ENCODE measurements around the gene WNT11. TPM values are rescaled to one million over a fixed set of nuclear protein-coding genes. Genes with fewer than 3 reads are reported as not detected.

WNT11 gene
- 100 to 1,000 TPM in 1 of 4 donors, 10 to 100 TPM in 3; 20.4 to 137 (median 39.1) TPM for total RNA-seq

DNA sequence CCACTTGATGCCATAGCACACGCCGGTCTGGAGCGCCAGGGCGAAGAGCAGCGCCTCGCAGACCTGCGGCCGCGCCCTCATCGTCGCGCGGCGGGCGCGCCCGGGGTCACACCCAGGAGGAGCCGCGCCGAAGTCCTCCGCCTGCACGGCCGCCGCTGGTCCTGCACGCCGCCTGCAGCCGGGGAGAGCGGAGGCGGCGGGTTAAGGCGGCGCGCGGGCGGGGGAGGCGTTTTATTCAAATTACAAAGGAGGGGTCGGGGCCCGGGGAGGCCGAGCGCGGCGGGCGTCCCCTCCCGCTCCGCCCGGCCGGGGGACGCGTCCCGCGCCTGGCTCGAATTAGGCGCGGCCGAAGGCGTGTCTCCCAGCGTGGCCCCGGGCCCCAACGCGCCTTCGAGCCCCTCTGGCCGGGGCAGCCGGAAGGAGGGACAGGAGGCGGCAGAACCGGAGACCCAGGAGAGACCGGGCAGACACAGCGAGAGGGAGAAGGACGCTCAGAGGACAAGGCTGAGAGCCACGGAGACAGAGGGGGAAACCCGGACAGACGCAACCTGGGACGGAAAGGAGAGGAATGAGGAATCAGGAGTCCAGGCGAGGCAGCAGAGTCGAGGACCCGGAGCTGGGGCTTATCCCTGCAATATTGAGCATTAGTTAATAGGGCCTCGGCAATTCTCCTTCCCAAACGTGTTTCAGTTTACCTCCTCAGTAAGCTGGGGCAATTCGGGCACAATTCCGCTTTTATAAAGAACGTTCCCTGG, at the start of gene WNT11:
Gene WNT11 (minus strand): TSS at position 176 of the 755 bp plus-strand sequence. CDS start 95 bp downstream, at position 81.
- ATAC-seq (ENCODE audit: low FRiP score) (no peak), DNase-seq (ENCODE audit: low spot score) (no peak)
- TF ChIP-seq, protein P1, sequence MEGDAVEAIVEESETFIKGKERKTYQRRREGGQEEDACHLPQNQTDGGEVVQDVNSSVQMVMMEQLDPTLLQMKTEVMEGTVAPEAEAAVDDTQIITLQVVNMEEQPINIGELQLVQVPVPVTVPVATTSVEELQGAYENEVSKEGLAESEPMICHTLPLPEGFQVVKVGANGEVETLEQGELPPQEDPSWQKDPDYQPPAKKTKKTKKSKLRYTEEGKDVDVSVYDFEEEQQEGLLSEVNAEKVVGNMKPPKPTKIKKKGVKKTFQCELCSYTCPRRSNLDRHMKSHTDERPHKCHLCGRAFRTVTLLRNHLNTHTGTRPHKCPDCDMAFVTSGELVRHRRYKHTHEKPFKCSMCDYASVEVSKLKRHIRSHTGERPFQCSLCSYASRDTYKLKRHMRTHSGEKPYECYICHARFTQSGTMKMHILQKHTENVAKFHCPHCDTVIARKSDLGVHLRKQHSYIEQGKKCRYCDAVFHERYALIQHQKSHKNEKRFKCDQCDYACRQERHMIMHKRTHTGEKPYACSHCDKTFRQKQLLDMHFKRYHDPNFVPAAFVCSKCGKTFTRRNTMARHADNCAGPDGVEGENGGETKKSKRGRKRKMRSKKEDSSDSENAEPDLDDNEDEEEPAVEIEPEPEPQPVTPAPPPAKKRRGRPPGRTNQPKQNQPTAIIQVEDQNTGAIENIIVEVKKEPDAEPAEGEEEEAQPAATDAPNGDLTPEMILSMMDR (IDR thresholded peaks at IDR 0.05), result no peak

DNA sequence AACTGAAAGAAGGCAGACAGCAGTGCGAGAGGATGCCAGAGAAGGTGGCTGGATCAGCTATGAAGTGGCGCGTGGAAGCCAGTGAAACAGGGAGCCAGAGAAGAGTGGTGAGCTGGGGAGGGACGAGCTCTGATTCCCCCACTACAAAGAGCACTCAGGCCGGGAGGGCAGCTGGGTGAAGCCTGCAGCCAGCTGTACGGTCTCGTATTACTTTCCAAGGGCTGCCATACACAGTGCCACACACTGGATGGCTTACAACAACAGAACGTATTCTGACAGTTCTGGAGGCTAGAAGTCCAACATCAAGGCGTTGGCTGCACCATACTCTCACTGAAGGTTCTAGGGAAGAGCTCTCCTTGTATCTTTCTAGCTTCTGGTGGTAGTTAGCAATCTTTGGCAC, 47.1 kb upstream of the WNT11 start:
- TF ChIP-seq, protein P1 (IDR thresholded peaks at IDR 0.05), result no peak
- no peak for DNase-seq (ENCODE audit: low spot score)
- no peak for ATAC-seq (ENCODE audit: low FRiP score)

DNA sequence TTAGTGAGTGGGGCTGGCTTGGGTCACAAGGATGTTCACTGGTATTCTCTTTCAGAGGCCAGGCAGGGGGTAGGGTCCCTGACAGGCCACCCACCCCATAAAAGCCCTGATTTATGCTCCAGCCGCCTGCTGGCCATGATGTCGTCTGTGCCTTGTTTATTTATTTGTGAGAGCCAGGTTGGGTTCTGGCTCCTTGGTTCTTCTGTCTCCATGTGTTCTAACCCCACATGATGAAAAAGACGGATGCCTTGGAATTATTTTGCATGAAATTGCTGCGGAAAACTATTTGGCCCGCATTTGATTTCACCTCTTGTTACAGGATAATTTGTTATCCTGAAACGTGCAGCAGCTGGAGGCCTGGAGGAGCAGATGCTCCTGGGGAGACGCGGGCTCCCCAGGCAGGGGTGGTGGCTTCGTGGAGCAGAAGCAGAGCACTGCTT, 46.3 kb upstream of the WNT11 start:
- ATAC-seq (ENCODE audit: low FRiP score) (no peak), DNase-seq (ENCODE audit: low spot score) (no peak)
- TF ChIP-seq, protein P1 (IDR thresholded peaks at IDR 0.05), result no peak

- DNase-seq (ENCODE audit: low spot score) (no peak), ATAC-seq (ENCODE audit: low FRiP score) (no peak)
- TF ChIP-seq, protein P1 (IDR thresholded peaks at IDR 0.05), result no peak
Observed at GRCh38 chr11:76251576-76251975, 45.3 kb upstream of the WNT11 start.

DNA sequence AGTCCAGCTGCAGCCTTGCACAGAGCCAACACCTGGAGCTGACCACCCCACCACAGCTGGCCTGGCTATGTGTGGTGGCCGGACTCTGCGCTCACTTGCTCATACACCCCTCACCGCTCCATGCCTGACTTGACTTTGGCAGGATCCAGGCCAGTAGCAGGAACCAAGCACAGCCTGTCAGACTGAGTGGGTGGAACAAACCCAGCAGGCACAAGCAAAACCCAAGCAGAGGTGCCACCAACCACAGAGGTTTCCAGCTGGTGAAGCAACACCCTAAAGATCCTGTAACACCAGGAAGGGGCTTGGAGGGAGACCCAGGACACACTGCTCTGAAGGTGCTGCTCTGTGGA, 44.9 kb upstream of the WNT11 start:
- TF ChIP-seq, protein P1 (IDR thresholded peaks at IDR 0.05), result no peak
- DNase-seq (ENCODE audit: low spot score) (no peak), ATAC-seq (ENCODE audit: low FRiP score) (no peak)

DNA sequence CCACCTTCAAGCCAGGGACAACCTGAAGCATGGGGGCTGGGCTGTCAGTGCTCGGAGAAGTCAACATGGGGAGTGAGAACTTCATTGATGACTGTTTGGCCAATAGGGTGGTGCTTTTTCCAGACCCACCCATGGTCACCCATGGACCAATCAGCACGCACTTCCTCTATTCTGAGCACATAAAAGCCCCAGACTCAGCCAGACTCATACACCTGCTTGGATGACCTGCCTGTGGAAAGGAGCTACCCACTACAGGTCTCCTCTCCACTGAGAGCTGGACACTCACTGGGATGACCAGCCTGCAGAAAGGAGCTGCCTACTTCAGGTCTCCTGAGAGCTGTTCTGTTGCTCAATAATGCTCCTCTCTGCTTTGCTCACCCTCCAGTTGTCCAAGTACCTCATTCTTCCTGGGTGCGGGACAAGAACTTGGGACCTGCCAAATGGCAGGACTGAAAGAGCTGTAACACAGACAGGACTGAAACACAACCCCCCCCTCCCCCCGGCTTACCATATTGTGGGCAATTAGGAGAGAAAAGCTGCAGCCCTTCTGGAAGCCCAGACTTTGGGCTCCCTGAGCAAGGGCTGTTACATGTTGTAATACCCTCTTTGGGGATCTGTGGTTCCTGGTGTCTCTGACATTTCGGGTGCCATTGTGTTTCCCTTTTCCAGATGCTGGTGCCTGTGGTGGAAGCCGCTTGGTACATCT, 44.4 kb upstream of the WNT11 start:
- no peak for ATAC-seq (ENCODE audit: low FRiP score)
- DNase-seq (ENCODE audit: low spot score), result no peak
- TF ChIP-seq, protein P1 (IDR thresholded peaks at IDR 0.05), result no peak

Data from omental fat pad (tissue), 4 donors.